ENCODE results near the gene CCDC148.
"Not testable (repeated sequence)": the region's sequence is repeated elsewhere in the genome, so short reads cannot be mapped to it uniquely, and the experiment has no call there.

CCDC148 gene

GRCh38 chr2:158439062-158439461 is 17.5 kb downstream of the CCDC148 start:
- not testable (repeated sequence) for H3K4me3 Mint-ChIP-seq

GRCh38 chr2:158433716-158434115 is 22.8 kb downstream of the CCDC148 start:
- not testable (repeated sequence) for H3K27ac Mint-ChIP-seq; H3K4me1 Mint-ChIP-seq (ENCODE audit: low read depth in 2 of 2); DNase-seq; H3K4me3 Mint-ChIP-seq; H3K9me3 Mint-ChIP-seq; H3K36me3 Mint-ChIP-seq (ENCODE audit: insufficient read depth); ATAC-seq (replicated peaks)
- H3K27me3 Mint-ChIP-seq: peaks cover 27 to 31% of the 10 kb centered on the region in 2 donors

More at GRCh38 chr2:158439062-158439461, 17.5 kb downstream of the CCDC148 start:
- not testable (repeated sequence) for H3K4me1 Mint-ChIP-seq (ENCODE audit: low read depth in 2 of 2); H3K9me3 Mint-ChIP-seq; ATAC-seq (replicated peaks); H3K27ac Mint-ChIP-seq; DNase-seq; H3K36me3 Mint-ChIP-seq (ENCODE audit: insufficient read depth)
- H3K27me3 Mint-ChIP-seq: peaks cover 19 to 21% of the 10 kb centered on the region in 2 donors

- H3K27ac Mint-ChIP-seq: no peak overlapping the region
- DNase-seq (no peak), ATAC-seq (replicated peaks) (no peak)
- no peaks in the 10 kb centered on the region for H3K36me3 Mint-ChIP-seq (ENCODE audit: insufficient read depth)
- peaks cover 6 to 10% of the 10 kb centered on the region in 2 donors for H3K9me3 Mint-ChIP-seq
- H3K4me1 Mint-ChIP-seq (ENCODE audit: low read depth in 2 of 2): no peaks in the 10 kb centered on the region
- peaks cover 40 to 41% of the 10 kb centered on the region in 2 donors for H3K27me3 Mint-ChIP-seq
- no peak overlapping the region for H3K4me3 Mint-ChIP-seq
Measured at GRCh38 chr2:158432117-158432516, 24.4 kb downstream of the CCDC148 start.

- peaks cover 25 to 26% of the 10 kb centered on the region in 2 donors for H3K27me3 Mint-ChIP-seq
- peaks cover 10 to 12% of the 10 kb centered on the region in 2 donors for H3K9me3 Mint-ChIP-seq
- H3K36me3 Mint-ChIP-seq (ENCODE audit: insufficient read depth): no peaks in the 10 kb centered on the region
- no peak overlapping the region for H3K27ac Mint-ChIP-seq
- no peak for ATAC-seq (replicated peaks)
- no peak for DNase-seq
- H3K4me3 Mint-ChIP-seq: no peak overlapping the region
- H3K4me1 Mint-ChIP-seq (ENCODE audit: low read depth in 2 of 2): no peaks in the 10 kb centered on the region
Measured at GRCh38 chr2:158414538-158414937, 42.0 kb downstream of the CCDC148 start.

GRCh38 chr2:158413581-158413980 is 43.0 kb downstream of the CCDC148 start:
- H3K4me3 Mint-ChIP-seq: no peak overlapping the region
- DNase-seq (no peak), ATAC-seq (replicated peaks) (no peak)
- peaks cover 10 to 12% of the 10 kb centered on the region in 2 donors for H3K9me3 Mint-ChIP-seq
- H3K4me1 Mint-ChIP-seq (ENCODE audit: low read depth in 2 of 2): no peaks in the 10 kb centered on the region
- peaks cover 22 to 31% of the 10 kb centered on the region in 2 donors for H3K27me3 Mint-ChIP-seq
- no peak overlapping the region for H3K27ac Mint-ChIP-seq
- no peaks in the 10 kb centered on the region for H3K36me3 Mint-ChIP-seq (ENCODE audit: insufficient read depth)

- no peaks in the 10 kb centered on the region for H3K4me1 Mint-ChIP-seq (ENCODE audit: low read depth in 2 of 2)
- H3K9me3 Mint-ChIP-seq: peaks cover 10 to 12% of the 10 kb centered on the region in 2 donors
- H3K36me3 Mint-ChIP-seq (ENCODE audit: insufficient read depth): peaks cover 3% of the 10 kb centered on the region
- DNase-seq (no peak), ATAC-seq (replicated peaks) (no peak)
- no peak overlapping the region for H3K27ac Mint-ChIP-seq
- peaks cover 17 to 26% of the 10 kb centered on the region in 2 donors for H3K27me3 Mint-ChIP-seq
- no peak overlapping the region for H3K4me3 Mint-ChIP-seq
Measured at GRCh38 chr2:158412206-158412605, 44.3 kb downstream of the CCDC148 start.

- H3K4me3 Mint-ChIP-seq: no peak overlapping the region
- no peaks in the 10 kb centered on the region for H3K4me1 Mint-ChIP-seq (ENCODE audit: low read depth in 2 of 2)
- H3K9me3 Mint-ChIP-seq: peaks cover 10 to 12% of the 10 kb centered on the region in 2 donors
- ATAC-seq (replicated peaks) (no peak), DNase-seq (no peak)
- H3K27me3 Mint-ChIP-seq: peaks cover 21 to 30% of the 10 kb centered on the region in 2 donors
- no peak overlapping the region for H3K27ac Mint-ChIP-seq
- peaks cover 3% of the 10 kb centered on the region for H3K36me3 Mint-ChIP-seq (ENCODE audit: insufficient read depth)
Measured at GRCh38 chr2:158411748-158412147, 44.8 kb downstream of the CCDC148 start.

GRCh38 chr2:158410132-158410531 is 46.4 kb downstream of the CCDC148 start:
- no peak overlapping the region for H3K4me3 Mint-ChIP-seq

GRCh38 chr2:158407031-158407430 is 49.5 kb downstream of the CCDC148 start:
- no peak overlapping the region for H3K4me3 Mint-ChIP-seq
- H3K27ac Mint-ChIP-seq: no peak overlapping the region
- ATAC-seq (replicated peaks) (no peak), DNase-seq (no peak)
- peaks cover 9 to 25% of the 10 kb centered on the region in 2 donors for H3K27me3 Mint-ChIP-seq
- H3K4me1 Mint-ChIP-seq (ENCODE audit: low read depth in 2 of 2): no peaks in the 10 kb centered on the region
- H3K36me3 Mint-ChIP-seq (ENCODE audit: insufficient read depth): peaks cover 3% of the 10 kb centered on the region
- H3K9me3 Mint-ChIP-seq: peaks cover 5 to 12% of the 10 kb centered on the region in 2 donors

More at GRCh38 chr2:158410132-158410531, 46.4 kb downstream of the CCDC148 start:
- Mint-ChIP-seq H3K9me3 (peaks cover 5 to 12% of the 10 kb centered on the region in 2 donors), H3K27ac (no peak overlapping the region), H3K4me1 (ENCODE audit: low read depth in 2 of 2) (no peaks in the 10 kb centered on the region), H3K36me3 (ENCODE audit: insufficient read depth) (peaks cover 3% of the 10 kb centered on the region), H3K27me3 (peaks cover 13 to 33% of the 10 kb centered on the region in 2 donors)
- no peak for ATAC-seq (replicated peaks)
- no peak for DNase-seq

GRCh38 chr2:158405341-158405740 is 51.2 kb downstream of the CCDC148 start:
- no peak for DNase-seq
- Mint-ChIP-seq H3K9me3 (no peaks in the 10 kb centered on the region), H3K27ac (no peak overlapping the region), H3K4me3 (no peak overlapping the region), H3K27me3 (peaks cover 10 to 25% of the 10 kb centered on the region in 2 donors), H3K4me1 (ENCODE audit: low read depth in 2 of 2) (no peaks in the 10 kb centered on the region), H3K36me3 (ENCODE audit: insufficient read depth) (peaks cover 3% of the 10 kb centered on the region)
- no peak for ATAC-seq (replicated peaks)

- Mint-ChIP-seq H3K4me3 (no peak overlapping the region), H3K4me1 (ENCODE audit: low read depth in 2 of 2) (no peaks in the 10 kb centered on the region), H3K36me3 (ENCODE audit: insufficient read depth) (peaks cover under 1% of the 10 kb centered on the region), H3K27me3 (peaks cover 28 to 31% of the 10 kb centered on the region in 2 donors), H3K9me3 (no peaks in the 10 kb centered on the region), H3K27ac (no peak overlapping the region)
- DNase-seq (no peak), ATAC-seq (replicated peaks) (no peak)
Measured at GRCh38 chr2:158403237-158403636, 53.3 kb downstream of the CCDC148 start.

- peaks cover 34 to 37% of the 10 kb centered on the region in 2 donors for H3K27me3 Mint-ChIP-seq
- no peak for ATAC-seq (replicated peaks)
- no peak overlapping the region for H3K27ac Mint-ChIP-seq
Measured at GRCh38 chr2:158402665-158403064, 53.9 kb downstream of the CCDC148 start.

GRCh38 chr2:158395166-158395565 is 61.4 kb downstream of the CCDC148 start:
- ATAC-seq (replicated peaks) (no peak), DNase-seq (no peak)
- H3K27ac Mint-ChIP-seq: no peak overlapping the region

More at GRCh38 chr2:158402665-158403064, 53.9 kb downstream of the CCDC148 start:
- DNase-seq: no peak
- Mint-ChIP-seq H3K4me3 (no peak overlapping the region), H3K36me3 (ENCODE audit: insufficient read depth) (no peaks in the 10 kb centered on the region), H3K9me3 (no peaks in the 10 kb centered on the region), H3K4me1 (ENCODE audit: low read depth in 2 of 2) (no peaks in the 10 kb centered on the region)

GRCh38 chr2:158394453-158394852 is 62.1 kb downstream of the CCDC148 start:
- Mint-ChIP-seq H3K36me3 (ENCODE audit: insufficient read depth) (no peaks in the 10 kb centered on the region), H3K4me3 (no peak overlapping the region), H3K4me1 (ENCODE audit: low read depth in 2 of 2) (peaks cover 5 to 8% of the 10 kb centered on the region in 2 donors), H3K27me3 (peaks cover 28 to 31% of the 10 kb centered on the region in 2 donors), H3K27ac (no peak overlapping the region), H3K9me3 (no peaks in the 10 kb centered on the region)
- ATAC-seq (replicated peaks) (no peak), DNase-seq (no peak)

More at GRCh38 chr2:158395166-158395565, 61.4 kb downstream of the CCDC148 start:
- peaks cover 34 to 38% of the 10 kb centered on the region in 2 donors for H3K27me3 Mint-ChIP-seq
- H3K9me3 Mint-ChIP-seq: no peaks in the 10 kb centered on the region
- H3K4me1 Mint-ChIP-seq (ENCODE audit: low read depth in 2 of 2): peaks cover 5 to 8% of the 10 kb centered on the region in 2 donors
- no peaks in the 10 kb centered on the region for H3K36me3 Mint-ChIP-seq (ENCODE audit: insufficient read depth)
- no peak overlapping the region for H3K4me3 Mint-ChIP-seq

Data from effector memory CD8-positive, alpha-beta T cell (primary cell).